ENCODE results near the gene LMX1A.

The LMX1A gene

GRCh38 chr1:165204548-165204947, 152.0 kb downstream of the LMX1A start:
- H3K27me3 ChIP-seq: no peaks in the 10 kb centered on the region
- no peak for TF ChIP-seq CTCF (IDR thresholded peaks at IDR 0.05)
- intact Hi-C loops (cut with DNase I; ENCODE audit: low total_unique reads): no loop called here
- H3K4me3 ChIP-seq: no peak overlapping the region
- no peaks in the 10 kb centered on the region for H3K9me3 ChIP-seq
- H3K4me1 ChIP-seq: no peaks in the 10 kb centered on the region
- no peak for DNase-seq
- no peaks in the 10 kb centered on the region for H3K36me3 ChIP-seq
- no peak overlapping the region for H3K27ac ChIP-seq

GRCh38 chr1:165191087-165191486, 165.4 kb downstream of the LMX1A start:
- intact Hi-C loops (cut with DNase I; ENCODE audit: low total_unique reads): no loop called here
- H3K9me3 ChIP-seq: no peaks in the 10 kb centered on the region

GRCh38 chr1:165189913-165190312, 166.6 kb downstream of the LMX1A start:
- Histone ChIP-seq H3K4me3 (no peak overlapping the region), H3K27me3 (no peaks in the 10 kb centered on the region), H3K9me3 (no peaks in the 10 kb centered on the region), H3K36me3 (no peaks in the 10 kb centered on the region), H3K4me1 (no peaks in the 10 kb centered on the region), H3K27ac (no peak overlapping the region)
- no peak for DNase-seq
- intact Hi-C loops (cut with DNase I; ENCODE audit: low total_unique reads): no loop called here
- TF ChIP-seq CTCF (IDR thresholded peaks at IDR 0.05): no peak

More at GRCh38 chr1:165191087-165191486, 165.4 kb downstream of the LMX1A start:
- Histone ChIP-seq H3K4me3 (no peak overlapping the region), H3K4me1 (no peaks in the 10 kb centered on the region), H3K27ac (no peak overlapping the region), H3K27me3 (no peaks in the 10 kb centered on the region), H3K36me3 (no peaks in the 10 kb centered on the region)
- TF ChIP-seq CTCF (IDR thresholded peaks at IDR 0.05): no peak
- no peak for DNase-seq

GRCh38 chr1:165189011-165189410, 167.5 kb downstream of the LMX1A start:
- DNase-seq: no peak
- H3K4me3 ChIP-seq: no peak overlapping the region
- no peaks in the 10 kb centered on the region for H3K4me1 ChIP-seq
- H3K27me3 ChIP-seq: no peaks in the 10 kb centered on the region
- H3K9me3 ChIP-seq: no peaks in the 10 kb centered on the region
- H3K27ac ChIP-seq: no peak overlapping the region
- intact Hi-C loops (cut with DNase I; ENCODE audit: low total_unique reads): no loop called here
- H3K36me3 ChIP-seq: no peaks in the 10 kb centered on the region
- no peak for TF ChIP-seq CTCF (IDR thresholded peaks at IDR 0.05)

- Histone ChIP-seq H3K4me3 (no peak overlapping the region), H3K36me3 (no peaks in the 10 kb centered on the region), H3K27ac (no peak overlapping the region), H3K27me3 (no peaks in the 10 kb centered on the region), H3K9me3 (peaks cover 0 to 5% (median 0%) of the 10 kb centered on the region in 3 donors), H3K4me1 (no peaks in the 10 kb centered on the region)
- intact Hi-C loops (cut with DNase I; ENCODE audit: low total_unique reads): no loop called here
- no peak for DNase-seq
- TF ChIP-seq CTCF (IDR thresholded peaks at IDR 0.05): no peak
Observed at GRCh38 chr1:165187031-165188009, 169.2 kb downstream of the LMX1A start.
